Hematopoietic multipotent progenitor cell treated with erythropoietin and hydrocortisone succinate and interleukin-3 and kit ligand, for 17 days (in vitro differentiated cells): Measurements from ENCODE around the gene AANAT.

Source experiments
- DNase-seq: peaks from one replicate; pipeline ENCODE4 v3.0.0-alpha.2; 2015; ENCODE audit warnings: low spot score

AANAT gene

DNA sequence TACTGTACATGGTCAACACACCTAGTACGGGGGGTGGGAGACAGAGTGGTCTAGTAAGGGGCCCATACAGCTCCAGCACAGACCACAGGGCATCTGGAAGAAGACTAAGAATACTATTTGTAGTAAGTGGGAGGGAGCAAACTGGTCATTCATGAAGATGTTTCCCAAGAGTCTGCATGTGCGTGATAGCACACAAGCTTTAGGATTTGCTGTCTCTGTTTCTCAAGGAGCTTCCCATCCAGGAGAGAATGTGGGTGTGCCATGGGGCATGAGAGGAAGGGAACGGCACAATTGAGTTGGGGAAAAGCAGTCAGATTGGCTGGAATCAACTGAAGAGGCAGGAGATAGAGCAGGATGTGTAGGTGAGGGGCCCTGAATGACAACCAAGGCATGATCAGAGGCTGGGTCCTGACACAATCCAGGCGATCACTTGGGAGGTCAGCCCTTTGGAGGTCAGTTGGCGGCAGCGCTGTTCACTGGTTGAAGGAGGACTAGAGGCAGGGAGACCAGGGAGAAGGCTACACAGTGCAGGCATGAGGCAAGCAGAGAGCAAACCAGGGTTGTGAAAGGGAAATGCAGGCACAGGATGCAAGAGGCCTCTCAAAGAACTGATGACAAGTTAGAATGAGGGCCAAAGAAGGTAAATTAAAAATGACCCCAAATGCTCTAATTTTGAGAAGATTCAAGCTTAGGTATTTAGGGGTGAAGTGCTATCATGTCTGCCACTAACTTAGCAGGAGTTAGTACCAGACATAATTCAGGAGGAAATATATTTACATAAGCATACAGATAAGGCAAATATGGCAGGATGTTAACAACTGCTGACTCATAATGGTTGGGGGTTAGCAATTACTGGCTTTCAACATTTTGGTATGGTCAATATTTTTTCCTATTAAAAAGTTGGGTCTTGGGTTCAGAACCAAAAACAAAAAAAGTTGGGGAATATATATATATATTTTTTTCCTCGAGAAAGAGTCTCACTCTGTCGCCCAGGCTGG is 24.8 kb upstream of the AANAT start:
- peak; percentile 19 for DNase-seq

DNA sequence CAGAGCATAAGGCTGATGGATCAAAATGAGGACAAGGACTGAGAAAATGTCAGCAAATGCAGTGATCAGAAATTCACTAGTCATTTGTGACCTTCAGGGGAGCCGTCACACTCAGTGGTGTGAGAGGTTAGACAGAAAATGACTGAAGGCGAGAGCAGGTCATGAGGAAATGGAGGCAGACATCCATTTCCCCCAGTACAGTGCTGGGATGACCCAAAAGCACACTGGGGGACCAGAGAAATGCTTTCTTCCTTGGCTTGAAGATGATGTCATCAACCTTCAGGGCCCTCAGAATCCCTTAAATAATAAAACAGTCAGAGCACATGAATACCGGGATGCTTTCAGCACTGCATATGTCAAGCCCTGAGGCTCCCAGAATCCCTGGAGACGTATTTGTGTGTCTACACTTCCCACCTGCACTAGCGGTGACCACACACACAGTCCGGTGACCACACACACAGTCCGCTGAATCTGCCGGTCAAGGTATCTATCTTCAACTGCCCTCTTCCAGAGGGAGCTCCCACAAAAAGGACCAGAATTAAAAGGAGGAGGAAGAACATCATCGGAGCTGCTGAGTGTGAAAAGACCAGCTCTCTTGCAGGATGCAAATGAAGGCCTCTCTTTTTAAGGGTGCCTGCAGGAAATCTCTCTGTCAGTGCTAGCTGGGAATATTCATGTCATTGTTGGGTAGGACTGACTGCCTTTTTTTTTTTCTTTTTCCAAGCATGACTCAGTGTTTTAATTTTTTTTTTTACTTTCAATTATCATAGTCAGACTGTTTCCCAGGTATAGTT is 22.7 kb upstream of the AANAT start:
- peak; percentile 23 for DNase-seq

DNA sequence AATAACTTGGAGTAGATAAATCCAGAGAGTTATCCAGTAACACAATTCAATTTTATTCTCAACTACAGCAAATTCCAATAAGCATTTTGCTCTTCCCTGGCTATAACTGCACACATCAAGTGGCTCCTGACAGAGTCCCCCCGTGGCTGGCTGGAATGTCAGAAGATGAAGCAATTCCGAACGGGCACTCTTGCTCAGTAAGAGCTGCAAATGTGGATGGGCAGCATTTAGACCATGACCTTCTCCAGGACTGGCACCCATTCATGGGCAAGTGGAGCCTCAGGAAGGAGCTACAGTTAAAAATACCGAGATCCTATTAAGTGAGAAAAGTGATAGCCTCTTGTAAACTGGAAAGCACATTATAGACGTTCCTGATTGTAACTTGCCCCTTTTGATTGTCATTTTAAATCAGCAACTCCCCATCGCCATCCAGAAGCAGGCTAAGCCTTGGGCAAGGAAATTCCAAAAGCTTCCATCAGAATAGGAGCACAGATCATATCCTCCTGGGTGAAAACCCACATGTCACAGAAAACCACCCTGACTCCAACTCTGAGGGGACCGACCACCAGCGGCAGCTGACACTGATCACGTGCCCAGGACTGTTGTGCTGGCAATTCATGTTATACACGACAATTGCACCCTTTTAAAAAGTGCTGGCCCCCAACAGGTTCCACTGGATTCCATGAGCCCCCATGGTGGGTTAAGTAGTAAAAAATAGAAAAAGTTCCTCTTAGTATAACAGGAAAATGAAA is 21.5 kb upstream of the AANAT start:
- DNase-seq: no peak

DNA sequence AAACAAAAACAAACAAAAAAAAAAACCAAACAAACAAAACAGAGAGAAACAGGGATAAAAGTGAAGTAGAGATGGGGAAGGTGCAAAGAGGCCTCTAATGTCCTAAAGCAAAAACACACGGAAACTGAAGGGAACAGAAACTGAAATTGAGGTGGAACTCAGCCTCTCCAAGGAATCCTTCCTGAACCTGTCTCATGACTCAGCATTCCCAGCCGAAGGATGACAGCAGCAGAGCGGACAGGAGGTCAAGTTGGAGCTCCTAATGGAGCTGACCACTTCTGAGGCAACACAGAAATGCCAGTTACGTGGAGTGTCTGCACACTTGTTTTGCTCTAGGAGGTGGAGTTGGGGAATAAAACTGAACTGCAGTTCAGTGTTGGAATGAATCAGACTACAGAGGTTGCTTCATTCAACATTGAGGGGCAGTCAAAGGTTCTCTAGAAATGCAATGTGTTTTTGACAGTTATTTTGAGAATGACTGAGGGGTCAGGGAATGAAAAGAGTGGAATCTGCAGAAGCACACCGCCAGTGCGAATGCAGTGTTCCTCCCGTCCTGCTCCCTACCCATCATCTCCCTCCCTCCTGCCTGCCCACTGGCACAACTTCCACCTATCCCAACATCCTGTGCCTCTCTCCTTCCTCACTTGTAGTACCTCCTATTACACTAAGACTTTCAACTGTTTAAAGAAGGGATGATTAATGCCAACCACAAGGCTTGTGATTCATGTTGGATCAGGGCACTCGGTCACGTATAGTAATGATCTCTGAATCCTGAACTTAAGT is 20.8 kb upstream of the AANAT start:
- peak; percentile 41 for DNase-seq

DNA sequence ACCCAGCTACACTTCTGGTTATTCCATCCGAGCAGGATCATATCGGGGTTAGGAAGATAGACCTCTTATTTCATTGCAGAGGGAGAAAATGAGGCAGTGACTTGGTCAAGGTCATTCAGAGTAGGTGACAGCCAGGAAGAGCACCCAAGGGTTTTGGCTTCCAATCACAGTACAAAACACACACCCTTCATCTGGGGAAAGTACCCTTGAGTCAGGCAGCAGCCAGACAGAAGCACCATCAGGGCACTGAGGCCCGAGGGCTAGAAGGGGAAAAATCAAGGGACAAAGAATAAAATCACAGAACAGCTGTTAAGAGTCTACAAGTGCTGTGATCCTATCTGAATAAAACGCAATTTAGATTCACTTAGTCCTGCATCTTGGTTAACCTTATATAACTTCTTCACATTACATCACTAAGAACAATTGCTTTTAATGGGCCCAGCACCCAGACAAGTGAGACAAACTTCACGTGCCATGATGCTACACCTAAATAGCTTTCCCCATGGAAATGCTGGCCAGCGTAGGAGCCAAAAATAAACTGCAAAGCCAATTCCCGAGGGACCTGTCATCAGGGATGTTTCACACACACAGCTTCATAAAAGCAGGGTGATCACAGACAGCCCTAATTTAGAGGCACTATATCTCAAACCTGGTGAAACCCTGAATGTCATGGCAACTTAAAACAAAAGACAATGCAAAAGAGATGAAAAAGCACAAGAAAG is 19.3 kb upstream of the AANAT start:
- DNase-seq: peak; percentile 20

DNA sequence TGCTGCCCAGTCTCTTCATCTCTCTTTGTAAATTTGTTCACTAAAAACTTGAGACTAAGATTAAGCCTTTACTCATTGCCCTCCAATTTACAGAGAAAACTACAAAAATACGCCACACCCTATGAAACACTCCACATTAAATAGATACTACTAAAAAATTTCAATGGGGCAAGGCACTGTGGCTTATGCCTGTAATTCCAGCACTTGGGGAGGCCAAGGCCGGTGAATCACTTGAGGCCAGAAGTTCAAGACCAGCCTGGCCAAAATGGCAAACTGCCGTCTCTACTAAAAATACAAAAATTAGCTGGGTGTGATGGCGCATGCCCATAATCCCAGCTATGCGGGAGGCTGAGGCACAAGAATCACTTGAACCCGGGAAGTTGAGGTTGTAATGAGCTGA is 18.3 kb upstream of the AANAT start:
- no peak for DNase-seq

DNA sequence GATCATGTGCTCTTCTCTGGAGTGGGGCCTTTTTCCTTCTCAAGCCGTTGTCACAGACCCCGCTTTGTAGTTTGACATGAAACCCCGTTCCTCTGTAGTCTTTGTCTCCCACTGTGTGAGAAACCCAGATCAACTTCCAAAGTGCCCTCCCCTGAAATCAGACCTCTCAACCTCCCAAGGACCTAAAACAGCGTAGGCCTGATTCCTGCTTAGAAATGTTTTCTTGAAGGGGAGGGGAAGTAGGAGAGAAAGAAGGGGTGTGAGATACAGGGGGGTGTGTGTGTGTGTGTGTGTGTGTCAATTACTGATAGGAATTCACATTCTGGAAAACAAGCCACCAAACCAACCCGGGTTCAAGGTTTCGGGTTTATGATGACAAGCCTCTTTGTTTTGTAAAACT is 15.9 kb upstream of the AANAT start:
- DNase-seq: peak; percentile 71

DNA sequence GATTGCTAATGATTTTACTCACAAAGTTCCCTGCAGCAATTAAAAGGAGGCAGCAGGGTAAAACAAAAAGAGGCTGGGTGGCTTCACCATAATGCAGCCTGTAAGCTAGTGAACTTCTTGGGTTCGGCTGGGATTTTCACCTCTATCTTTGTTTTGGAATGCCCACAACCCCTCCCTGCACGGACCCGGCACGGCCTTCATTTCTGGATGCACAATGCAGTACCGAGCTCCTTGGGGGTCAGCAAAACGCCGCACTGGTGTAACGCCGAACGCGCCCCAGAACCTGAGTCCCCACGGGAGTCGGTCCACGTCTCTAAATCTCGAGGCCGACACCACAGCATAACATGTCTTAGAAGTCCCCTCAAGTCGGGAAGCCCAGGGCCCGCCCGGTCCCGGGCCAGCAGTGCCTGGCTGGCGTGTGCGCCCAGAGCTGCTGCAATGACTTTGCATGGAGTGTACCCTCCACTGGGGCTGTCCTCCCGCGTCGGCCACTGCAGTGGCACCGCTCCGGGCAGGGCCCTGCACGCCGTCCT is 15.2 kb upstream of the AANAT start:
- DNase-seq: peak; percentile 62

DNA sequence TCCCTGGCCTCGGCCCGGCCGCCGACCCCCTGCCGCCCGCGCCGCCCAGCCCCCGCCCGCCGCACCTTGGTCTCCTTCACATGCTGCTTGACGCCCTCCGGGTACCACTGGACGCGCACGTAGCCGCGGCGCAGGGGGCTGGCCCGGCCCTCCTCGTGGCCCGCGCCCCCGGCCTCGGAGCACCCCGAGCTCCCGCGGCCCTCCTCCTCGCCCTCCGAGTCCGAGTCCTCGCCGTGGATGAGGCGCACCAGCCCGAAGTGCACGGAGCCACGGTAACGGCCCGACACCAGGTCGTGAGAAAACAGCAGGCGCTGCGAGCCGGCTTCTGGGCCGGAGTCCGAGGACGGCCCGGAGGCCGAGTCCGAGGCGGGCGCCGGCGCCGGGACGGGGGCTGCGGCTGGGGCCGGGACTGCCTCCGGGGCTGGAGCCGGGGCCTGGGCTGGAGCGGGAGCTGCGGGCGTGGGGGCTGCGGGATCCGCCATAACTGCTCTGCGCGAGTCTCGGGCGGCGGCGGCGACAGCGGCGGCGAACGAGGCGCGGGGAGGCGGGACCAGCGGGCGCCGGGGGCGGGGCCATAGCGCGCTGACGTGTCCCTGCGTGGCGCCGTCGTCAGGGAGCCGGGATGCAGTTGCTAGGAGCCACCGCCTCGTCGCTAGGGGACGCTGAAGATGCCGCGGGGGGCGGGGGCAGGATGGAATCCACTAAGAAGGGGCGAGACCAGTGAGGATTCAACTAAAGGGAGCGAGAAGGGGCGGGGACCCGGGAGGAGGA is 14.6 kb upstream of the AANAT start, which contains the start of gene UBE2O:
UBE2O (minus strand) TSS at position 493 of the 771 bp plus-strand sequence; CDS start at position 482, 11 bp downstream.
- peak; percentile 92 for DNase-seq

DNA sequence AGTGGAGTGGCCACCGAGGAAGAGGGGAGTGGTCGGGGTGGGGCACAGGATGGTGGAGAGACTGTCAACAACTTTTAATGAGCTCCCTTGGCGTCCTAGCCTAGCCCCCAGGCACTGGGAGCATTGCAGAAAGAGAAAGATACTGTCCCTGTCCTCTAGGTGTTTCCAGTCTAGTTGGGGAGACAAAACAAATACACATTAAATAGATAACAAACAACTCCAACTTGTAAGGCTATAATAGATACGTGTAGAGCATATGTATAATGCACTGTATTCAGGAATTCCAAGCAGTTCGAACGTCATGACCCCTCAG is 14.0 kb upstream of the AANAT start:
- DNase-seq: no peak

DNA sequence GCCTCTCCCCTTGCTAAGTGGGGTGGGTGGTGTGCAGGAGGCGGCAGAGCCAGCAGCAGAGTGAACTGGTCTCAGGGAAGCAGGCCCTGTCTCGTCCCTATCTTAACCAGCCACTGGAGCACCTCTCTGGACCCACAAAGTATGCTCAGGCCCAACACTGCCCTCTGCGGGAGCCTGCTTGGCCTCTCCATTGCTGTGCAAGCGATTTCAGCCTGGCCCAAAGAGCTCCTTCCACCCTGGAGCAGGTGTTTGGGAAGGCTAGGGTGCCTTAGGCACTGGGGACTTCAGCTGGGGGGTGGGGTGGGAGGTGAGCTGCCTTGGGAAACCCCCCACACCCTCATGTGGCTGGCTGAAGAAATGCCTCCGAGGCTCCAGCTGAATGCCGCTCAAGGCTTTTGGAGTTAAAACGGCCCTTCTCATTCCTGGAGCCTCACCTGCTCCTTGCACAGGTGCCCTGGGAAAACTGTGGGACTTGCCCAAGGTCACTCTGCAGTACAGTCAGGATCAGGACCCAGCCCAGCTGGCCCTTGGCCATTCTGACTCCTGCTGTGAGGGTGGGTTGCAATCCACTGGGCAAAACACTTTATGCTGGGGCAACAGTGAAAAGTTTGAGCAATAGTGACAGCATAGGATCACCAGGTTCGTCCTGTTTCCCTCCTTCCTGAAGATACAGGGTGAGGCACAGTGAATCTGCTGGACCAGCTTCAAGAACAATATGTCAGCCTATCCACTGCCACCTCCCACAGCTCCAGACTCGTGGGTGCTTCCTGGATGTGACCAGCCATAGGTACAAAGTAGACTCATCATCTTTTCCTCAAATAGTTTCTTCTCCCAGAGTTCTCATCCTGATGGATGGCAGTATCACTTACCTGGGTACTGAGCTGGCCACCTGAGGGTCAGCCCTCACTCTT is 8.6 kb upstream of the AANAT start:
- peak; percentile 78 for DNase-seq

DNA sequence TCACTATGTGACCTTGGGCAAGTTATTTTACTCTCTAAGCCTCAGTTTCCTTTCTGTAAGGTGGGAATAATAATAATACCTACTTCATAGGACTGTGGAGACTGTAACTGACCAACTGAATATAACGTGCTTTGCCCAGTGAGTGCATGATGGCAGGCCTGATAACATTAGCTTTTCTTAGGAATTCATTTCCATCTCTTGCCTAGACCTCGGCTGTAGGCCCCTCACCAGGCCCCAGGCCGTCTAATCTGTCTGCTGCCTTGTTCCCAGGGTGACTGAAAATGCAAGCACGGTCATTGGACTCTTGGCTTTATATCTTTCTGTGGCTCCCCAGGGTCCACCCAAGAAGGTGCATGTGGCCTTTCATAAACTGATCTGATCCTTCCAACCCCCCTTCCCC is 7.7 kb upstream of the AANAT start:
- DNase-seq: no peak

DNA sequence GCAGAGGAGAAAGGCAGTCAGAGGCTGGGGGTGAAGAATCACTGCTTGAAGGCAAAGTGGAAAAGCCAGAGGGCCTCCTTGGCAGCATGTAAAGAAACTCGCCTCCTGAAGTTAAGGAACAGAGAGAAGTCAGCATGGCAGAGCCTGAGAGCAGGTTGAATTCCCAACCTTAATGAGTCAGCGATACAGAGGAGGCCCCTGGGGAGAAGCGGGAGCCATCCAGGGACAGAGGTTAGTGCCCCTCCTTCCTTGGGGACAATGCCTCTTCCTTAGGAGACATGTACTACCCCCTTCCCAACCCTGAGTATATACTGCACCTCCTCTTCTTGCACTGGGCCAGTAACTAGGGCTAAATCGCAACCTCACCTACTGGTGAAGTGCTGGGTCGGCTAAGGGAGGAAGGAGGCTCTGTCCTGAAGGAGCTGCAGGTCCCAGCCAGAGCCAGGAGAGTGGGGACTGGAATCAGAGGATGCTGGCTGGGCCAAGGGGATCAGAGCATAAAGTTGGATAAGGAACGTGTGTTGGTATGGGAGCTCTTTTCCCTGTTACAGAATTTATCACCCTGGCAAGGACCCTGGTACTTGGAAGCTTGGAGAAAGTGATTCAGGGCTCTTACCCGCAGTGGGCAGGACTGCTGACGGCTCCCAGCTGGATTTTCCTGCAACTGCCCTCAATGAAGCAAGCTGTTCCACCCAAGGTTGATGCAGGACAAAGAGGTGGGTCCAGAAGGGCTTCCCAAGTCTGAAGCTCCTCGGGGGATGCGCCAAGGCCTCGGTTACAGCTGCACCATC is 5.4 kb upstream of the AANAT start:
- DNase-seq: no peak

DNA sequence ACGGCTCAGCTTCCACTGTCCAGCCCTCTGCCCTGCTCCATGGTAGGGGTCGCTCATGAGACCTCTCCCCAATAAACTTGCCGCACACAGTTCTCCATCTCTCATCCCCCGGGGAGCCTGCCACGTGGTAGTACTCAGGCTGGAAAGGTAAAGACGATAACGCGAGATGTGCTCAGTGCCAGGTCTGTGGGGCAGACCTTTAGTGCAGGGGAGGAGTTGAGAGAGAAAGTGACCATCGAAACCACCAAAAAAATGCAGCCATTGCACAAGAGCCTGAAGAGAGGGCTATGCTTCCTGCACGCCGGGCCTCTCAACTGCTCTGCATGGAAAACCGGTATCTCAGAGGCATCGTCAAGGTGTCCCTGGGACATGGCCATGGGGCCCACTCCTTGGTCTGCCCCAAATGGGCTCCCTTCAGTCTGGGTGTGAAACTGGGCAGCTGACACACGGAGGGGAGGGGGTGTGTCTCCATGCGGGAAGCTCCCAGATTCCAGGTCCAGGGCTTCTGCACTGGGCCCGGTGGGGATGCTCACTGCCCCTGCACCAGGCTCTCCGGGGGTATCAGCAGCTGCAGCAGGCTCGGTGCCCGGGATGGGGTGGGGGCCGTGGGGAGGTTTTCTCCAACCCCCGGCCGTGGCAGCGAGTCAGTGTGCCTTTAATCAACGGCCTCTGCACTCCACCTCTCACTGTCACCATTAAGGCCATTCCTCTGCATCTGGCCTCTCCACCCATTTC is 4.7 kb upstream of the AANAT start:
- no peak for DNase-seq

DNA sequence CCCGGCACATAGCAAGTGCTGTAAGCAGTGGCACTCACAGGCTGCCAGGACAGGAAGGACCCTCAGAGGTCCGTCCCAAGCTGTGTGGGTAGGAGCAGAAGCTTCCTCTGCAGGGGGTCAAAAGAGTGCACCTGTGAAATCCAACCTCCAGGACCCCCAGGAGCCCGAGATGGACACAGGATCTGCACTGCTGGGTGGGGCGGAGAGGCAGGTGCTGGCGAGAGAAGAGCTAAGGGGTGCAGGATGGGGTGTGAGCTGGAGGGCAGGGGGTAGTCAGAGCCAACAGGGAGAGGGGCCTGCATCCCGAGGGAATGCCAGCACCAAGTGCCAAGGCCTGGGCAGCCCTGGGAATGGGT is 650 bp upstream of the AANAT start:
- DNase-seq: no peak

DNA sequence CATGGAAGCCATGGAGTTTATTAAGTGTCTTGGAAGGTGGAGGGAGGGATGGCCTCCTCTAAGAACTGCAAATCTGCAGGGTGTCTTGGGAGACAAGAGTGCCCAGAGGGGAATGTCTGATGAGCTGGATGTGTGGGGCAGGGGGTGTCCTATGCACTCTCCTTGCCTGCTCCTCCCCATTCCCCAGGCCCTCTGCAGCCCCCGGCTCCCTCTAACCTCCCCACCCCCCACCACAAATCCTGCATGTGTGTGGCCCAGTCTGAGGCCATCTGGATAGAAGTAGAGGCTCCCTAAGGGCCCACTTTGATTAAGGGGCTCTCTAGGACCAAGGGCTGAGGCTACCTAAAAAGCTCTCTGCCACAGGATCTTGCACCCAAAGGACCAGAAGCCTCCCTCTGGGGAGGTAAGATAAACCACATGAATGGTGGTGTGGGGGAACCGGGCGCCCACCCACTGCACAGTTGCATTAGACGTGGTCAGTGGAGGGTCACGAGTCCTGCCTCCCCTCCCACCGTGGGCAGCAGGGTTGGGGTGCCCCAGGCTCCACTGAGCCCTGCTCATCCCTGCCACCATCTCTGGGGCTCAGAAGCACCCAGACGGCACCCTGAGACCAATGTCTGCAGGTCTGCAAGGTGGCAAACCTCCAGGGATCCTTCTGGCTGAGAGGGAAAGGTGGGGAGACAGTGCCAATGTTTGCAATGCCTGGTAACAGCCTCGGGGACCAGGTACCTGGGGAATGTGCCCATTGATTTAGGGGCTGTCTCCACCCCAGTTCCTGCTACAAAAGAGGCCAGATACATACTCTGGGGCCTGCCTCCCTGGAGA is 618 bp downstream of the AANAT start:
- no peak for DNase-seq
